GM12873 (cell line): ENCODE results near the gene CDRT15.
A peak's percentile ranks its signal among the peaks of the same experiment; 100 is the strongest.

ENCODE experiments used
- CTCF ChIP-seq: IDR thresholded peaks from 2 replicates; pipeline ENCODE4 v1.5.1; 2012; ENCODE audit warnings: low read depth, mild to moderate bottlenecking, moderate library complexity, low read length, control low read depth; ENCODE audit not compliant: insufficient read depth; ENCODE audit errors: missing control alignments

Gene CDRT15

GRCh38 chr17:14205992-14206461 lies 30.6 kb downstream of the CDRT15 start:
- TF ChIP-seq CTCF = no peak

- no peak for TF ChIP-seq CTCF
These were observed 31.3 kb downstream of the CDRT15 start for GRCh38 chr17:14205380-14205779.

- TF ChIP-seq CTCF = no peak
These were observed 32.1 kb downstream of the CDRT15 start for GRCh38 chr17:14204546-14204945.

- no peak for TF ChIP-seq CTCF
These were observed 32.6 kb downstream of the CDRT15 start for GRCh38 chr17:14204084-14204483.

- peak; percentile 7 for TF ChIP-seq CTCF
These were observed 33.3 kb downstream of the CDRT15 start for GRCh38 chr17:14203388-14203787.

GRCh38 chr17:14202388-14203166 lies 34.1 kb downstream of the CDRT15 start:
- no peak for TF ChIP-seq CTCF

GRCh38 chr17:14201988-14202380 lies 34.7 kb downstream of the CDRT15 start:
- no peak for TF ChIP-seq CTCF
